ENCODE results near the gene MEP1A. TPM values are rescaled to one million over a fixed set of nuclear protein-coding genes. Genes with fewer than 3 reads are reported as not detected.
"Not testable (repeated sequence)": the region's sequence is repeated elsewhere in the genome, so short reads cannot be mapped to it uniquely, and the experiment has no call there.

MEP1A gene, protein sequence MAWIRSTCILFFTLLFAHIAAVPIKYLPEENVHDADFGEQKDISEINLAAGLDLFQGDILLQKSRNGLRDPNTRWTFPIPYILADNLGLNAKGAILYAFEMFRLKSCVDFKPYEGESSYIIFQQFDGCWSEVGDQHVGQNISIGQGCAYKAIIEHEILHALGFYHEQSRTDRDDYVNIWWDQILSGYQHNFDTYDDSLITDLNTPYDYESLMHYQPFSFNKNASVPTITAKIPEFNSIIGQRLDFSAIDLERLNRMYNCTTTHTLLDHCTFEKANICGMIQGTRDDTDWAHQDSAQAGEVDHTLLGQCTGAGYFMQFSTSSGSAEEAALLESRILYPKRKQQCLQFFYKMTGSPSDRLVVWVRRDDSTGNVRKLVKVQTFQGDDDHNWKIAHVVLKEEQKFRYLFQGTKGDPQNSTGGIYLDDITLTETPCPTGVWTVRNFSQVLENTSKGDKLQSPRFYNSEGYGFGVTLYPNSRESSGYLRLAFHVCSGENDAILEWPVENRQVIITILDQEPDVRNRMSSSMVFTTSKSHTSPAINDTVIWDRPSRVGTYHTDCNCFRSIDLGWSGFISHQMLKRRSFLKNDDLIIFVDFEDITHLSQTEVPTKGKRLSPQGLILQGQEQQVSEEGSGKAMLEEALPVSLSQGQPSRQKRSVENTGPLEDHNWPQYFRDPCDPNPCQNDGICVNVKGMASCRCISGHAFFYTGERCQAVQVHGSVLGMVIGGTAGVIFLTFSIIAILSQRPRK
- not detected for total RNA-seq

DNA sequence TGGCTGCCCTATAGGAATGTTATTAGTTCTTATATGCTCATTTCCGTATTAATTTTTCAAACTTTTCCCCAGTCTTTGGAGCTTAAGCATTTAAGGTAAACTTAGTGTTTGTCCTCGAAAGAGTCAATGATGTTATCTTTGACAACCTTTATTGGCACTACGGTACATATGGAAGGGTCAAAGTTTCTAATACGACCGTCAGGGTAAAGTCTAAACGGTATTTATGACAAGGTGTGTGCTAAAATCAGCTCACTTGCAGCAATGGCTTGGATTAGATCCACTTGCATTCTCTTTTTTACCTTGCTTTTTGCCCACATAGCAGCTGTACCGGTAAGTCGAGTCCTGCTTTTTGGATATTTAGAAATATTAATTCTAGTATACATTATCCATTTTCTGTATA, at the start of gene MEP1A:
Gene MEP1A, plus strand, starts transcription at position 252 of the 400 bp plus-strand sequence. Its CDS starts 10 bp downstream, at position 262.
- DNase-seq (ENCODE audit: low spot score in 2 of 2) (no peak), ATAC-seq (no peak)
- peaks cover 0 to 4% of the 10 kb centered on the region in 2 donors for H3K9me3 Mint-ChIP-seq
- no peaks in the 10 kb centered on the region for H3K36me3 Mint-ChIP-seq
- H3K27ac Mint-ChIP-seq: no peak within 1 kb of the TSS

DNA sequence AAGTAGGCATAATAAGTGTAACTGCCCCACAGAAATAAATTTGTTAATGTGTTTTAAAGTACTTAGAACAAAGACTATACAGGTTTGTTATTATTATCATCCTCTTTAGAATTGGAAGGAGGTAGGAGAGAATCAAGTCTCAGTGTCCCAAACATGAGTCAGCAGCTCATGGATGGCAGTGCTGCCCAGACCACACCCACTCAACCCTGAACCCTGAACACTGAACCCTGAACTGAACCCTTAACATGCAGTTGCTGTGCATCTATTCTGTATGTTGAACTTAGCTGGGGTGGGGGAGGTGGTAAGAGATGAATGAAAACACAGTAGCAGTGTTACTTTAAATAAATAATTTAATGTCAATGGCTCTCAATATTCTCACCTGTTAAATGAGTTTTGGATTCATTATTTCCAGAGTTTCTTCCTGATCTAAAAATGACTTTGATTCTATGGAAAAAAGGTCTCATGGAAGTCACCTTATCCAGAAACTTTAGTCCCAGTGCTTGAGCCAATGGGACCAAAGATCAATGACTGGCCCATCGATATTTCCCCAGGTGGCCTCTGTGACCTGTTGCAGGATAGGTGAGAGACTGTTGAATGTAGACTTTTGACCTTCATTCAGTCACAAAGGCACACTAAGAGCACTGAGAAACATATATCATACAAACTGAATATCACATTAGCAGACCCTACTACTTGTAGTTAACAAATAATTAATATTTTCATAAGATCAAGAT, 49.6 kb upstream of the MEP1A start:
- H3K27ac Mint-ChIP-seq: no peak overlapping the region
- H3K9me3 Mint-ChIP-seq: peaks cover 0 to 4% of the 10 kb centered on the region in 2 donors
- H3K36me3 Mint-ChIP-seq: no peaks in the 10 kb centered on the region
- no peak for DNase-seq (ENCODE audit: low spot score in 2 of 2)
- ATAC-seq: no peak

DNA sequence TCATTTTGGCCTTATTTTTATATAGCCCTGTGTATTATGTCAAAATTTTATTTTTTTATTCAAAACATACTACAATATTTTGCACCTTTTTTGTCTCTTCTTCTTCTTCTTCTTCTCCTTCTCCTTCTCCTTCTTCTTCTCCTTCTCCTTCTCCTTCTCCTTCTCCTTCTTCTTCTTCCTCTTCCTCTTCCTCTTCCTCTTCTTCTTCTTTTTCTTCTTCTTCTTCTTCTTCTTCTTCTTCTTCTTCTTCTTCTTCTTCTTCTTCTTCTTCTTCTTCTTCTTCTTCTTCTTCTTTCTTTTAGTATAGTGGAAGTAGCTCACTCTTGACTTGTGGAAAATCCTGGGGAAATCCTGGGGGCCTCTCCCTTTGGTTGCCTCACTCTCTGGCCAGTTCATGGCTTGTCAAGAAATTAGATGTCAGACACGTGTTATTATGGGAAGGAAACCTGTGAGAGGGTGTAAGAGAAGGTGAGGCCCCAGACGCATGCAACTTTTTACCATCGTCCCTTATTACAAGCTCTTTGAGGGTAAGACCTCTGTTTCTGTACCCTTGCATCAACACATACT, 48.9 kb upstream of the MEP1A start:
- not testable (repeated sequence) for DNase-seq (ENCODE audit: low spot score in 2 of 2); H3K27ac Mint-ChIP-seq; ATAC-seq; H3K9me3 Mint-ChIP-seq; H3K36me3 Mint-ChIP-seq

DNA sequence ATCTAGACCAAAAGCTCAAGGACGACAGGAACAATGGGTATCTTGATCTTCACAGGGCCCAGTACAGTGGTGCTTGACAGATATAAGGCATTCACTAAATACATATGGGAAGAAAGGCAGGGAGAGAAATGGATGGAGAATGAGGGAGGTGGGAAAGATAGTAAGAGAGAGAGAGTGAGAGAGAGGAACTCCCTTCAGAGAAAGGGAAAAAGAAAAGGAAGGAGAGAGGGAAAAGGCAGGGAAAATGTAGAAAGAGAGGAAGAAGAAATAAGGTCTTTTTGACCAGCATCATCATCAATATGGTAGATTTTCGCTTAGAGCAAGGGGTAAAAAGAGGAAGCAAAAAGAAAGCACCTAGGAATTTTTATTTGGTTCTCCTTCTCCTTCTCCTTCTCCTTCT, 47.2 kb upstream of the MEP1A start:
- DNase-seq (ENCODE audit: low spot score in 2 of 2): no peak
- Mint-ChIP-seq H3K27ac (no peak overlapping the region), H3K9me3 (peaks cover 0 to 4% of the 10 kb centered on the region in 2 donors), H3K36me3 (no peaks in the 10 kb centered on the region)
- ATAC-seq: no peak

DNA sequence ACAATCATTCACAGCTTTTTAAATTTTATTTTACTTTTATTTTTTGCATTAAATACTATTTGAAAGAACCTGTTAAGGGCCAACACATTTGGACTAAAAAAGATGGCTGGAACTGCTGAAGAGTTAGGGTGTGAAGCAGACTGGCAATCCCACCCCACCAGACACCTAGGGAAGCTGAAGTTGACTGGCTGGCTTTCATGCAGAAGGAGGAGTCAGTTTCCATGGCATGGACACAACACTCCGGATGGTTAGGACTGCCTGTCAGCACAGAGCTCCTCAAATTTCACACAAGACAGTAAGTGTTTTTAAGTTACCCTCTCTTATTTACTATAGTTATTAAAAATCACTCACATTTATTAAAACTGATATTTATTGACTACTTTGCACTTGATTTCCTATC, 46.5 kb upstream of the MEP1A start, which contains the start of gene ANKRD66:
Gene ANKRD66, plus strand, starts transcription at position 238 of the 400 bp plus-strand sequence. CDS start 5,016 bp downstream, outside the sequence.
- no peak within 1 kb of the TSS for H3K27ac Mint-ChIP-seq
- H3K36me3 Mint-ChIP-seq: no peaks in the 10 kb centered on the region
- H3K9me3 Mint-ChIP-seq: peaks cover 0 to 4% of the 10 kb centered on the region in 2 donors
- DNase-seq (ENCODE audit: low spot score in 2 of 2) (no peak), ATAC-seq (no peak)

DNA sequence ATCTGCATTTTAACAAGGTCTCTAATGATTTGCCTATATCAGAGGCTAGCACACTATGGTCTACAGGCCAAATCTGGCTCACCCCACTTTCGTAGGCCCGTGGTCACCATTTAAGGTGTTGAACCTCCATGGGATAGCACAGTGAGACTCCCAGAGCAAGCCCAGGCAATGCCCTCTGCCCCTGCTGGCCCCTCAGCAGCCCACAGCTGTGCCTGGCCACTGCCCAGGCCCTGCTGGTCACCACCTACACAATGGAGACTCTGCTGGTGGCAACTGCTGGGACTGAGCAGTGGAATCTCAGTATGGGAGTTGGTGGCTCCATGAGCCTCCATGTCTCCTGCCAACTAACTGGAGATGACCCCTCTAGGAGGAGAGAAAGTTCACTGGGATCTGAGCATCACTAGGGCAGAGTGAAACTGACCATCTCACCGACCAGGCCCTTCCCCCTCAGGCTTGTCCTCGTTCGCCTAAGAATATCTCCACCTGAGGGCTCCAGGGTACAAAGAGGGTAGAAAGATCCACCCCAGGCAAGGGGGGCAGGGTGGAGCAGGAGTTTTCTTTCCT, 44.2 kb upstream of the MEP1A start:
- no peaks in the 10 kb centered on the region for H3K36me3 Mint-ChIP-seq
- peaks cover 0 to 4% of the 10 kb centered on the region in 2 donors for H3K9me3 Mint-ChIP-seq
- DNase-seq (ENCODE audit: low spot score in 2 of 2): no peak
- H3K27ac Mint-ChIP-seq: no peak overlapping the region
- no peak for ATAC-seq

DNA sequence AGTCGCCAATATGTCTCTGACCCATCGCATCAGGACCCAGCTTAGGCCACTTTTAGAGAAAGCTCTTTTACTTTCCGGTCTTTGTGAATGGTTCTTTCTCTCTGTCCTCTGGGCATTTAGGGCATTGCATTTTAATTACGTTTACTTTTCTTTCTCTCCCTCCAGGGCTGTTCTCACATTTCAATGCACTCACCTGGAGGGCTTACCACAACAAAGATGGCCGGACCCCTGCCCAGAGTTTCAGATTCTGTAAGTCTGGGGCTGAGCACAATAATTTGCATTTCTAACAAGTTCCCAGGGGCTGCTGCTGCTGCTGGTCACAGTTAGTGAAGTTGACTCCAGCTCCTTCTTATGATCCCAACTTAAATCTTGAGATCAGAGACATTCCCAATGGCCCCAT, 43.5 kb upstream of the MEP1A start:
- H3K9me3 Mint-ChIP-seq: peaks cover 0 to 4% of the 10 kb centered on the region in 2 donors
- ATAC-seq (no peak), DNase-seq (ENCODE audit: low spot score in 2 of 2) (no peak)
- H3K36me3 Mint-ChIP-seq: no peaks in the 10 kb centered on the region
- H3K27ac Mint-ChIP-seq: no peak overlapping the region

DNA sequence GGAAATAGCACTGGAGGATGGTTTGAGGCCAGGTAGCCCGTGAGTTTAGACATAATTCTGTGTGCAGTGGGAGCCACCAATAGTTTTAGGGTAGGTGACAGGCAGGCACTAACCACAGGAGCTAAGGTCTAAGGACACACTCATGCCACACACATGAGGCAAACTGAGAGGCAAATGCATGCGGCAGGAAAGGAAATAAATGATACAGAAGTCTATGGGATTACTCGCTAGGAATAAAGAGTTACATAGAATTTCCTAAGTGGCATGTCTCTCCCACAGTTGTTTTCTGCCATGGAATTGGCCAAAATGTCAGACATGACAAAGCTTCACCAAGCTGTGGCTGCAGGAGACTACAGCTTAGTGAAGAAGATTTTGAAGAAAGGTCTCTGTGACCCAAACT, 41.5 kb upstream of the MEP1A start:
- no peak for ATAC-seq
- no peak for DNase-seq (ENCODE audit: low spot score in 2 of 2)
- no peaks in the 10 kb centered on the region for H3K36me3 Mint-ChIP-seq
- no peaks in the 10 kb centered on the region for H3K9me3 Mint-ChIP-seq
- no peak overlapping the region for H3K27ac Mint-ChIP-seq

DNA sequence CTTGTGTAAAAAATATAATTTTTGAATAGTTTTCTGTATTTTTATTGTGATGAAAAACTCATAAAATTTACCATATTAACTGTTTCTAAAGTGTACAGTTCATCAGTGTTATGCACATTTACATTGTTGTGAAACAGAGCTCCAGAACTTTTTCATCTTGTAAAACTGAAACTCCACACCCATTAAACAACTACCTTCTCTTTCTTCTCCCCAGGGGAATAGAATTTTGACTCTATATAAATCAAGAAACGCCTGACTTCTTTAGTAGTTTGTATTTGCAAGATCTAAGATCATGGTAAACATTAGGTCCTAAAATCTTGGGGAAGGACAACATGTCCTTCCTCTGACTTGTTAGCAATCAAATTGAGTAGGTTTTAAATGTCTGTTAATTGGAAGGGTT, 37.3 kb upstream of the MEP1A start:
- no peaks in the 10 kb centered on the region for H3K36me3 Mint-ChIP-seq
- H3K9me3 Mint-ChIP-seq: no peaks in the 10 kb centered on the region
- H3K27ac Mint-ChIP-seq: no peak overlapping the region
- DNase-seq (ENCODE audit: low spot score in 2 of 2): no peak
- ATAC-seq: no peak

DNA sequence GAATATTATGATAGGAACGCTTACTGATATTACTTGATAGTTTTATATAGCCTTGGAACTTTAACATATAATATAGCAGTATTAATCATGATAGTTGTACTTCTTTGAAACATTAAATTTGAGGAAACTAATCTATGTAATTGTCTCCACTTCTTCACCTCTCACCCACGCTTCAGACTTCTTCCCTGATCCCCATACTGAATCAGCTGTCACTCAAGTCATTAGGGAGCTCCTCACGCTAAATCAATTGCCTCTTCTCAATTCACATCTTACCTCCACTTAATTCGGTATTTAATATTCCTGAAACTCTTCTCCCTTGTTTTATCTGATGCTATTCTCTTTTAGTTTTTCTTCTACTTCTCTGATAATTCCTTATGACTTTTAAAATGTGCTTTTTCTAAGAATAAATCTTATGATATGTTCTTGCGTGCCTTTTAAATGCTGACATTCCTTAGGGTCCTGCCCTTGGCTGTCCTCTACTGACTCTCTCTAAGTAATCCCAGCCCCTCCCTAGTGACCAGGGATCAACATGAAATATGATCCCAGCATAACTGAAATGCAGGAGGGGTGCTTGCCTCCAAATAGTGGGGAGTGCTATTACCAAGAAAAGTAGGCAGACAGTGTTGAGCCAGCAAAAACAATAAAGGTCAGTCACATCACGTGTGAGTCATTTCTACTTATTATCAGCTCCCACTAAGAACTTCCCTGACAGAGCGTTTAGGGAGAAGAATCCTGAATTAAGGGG, 36.5 kb upstream of the MEP1A start:
- DNase-seq (ENCODE audit: low spot score in 2 of 2): no peak

DNA sequence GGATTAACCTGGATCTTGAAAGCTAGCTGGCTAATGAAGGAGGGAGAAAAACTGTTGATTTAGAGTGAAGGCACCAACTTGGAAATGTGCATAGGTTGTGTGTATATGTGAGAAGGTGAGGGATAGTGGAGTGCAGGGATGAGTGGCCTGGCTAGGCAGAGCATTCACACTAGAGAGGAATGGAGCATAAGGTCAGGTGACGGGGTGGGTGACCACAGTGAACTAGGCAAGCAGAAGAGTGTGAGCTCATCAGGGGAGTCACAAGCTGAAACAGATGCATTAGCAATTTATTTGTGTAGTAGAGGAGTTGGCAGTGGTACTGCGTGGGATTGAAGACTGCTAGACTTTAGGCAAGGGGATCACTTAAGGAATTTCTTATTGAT, 36.0 kb upstream of the MEP1A start:
- no peak for DNase-seq (ENCODE audit: low spot score in 2 of 2)
- ATAC-seq: no peak
- Mint-ChIP-seq H3K9me3 (no peaks in the 10 kb centered on the region), H3K27ac (no peak overlapping the region), H3K36me3 (no peaks in the 10 kb centered on the region)

More for the DNA sequence above, 36.5 kb upstream of the MEP1A start:
- no peaks in the 10 kb centered on the region for H3K36me3 Mint-ChIP-seq
- no peak overlapping the region for H3K27ac Mint-ChIP-seq
- ATAC-seq: no peak
- H3K9me3 Mint-ChIP-seq: no peaks in the 10 kb centered on the region

DNA sequence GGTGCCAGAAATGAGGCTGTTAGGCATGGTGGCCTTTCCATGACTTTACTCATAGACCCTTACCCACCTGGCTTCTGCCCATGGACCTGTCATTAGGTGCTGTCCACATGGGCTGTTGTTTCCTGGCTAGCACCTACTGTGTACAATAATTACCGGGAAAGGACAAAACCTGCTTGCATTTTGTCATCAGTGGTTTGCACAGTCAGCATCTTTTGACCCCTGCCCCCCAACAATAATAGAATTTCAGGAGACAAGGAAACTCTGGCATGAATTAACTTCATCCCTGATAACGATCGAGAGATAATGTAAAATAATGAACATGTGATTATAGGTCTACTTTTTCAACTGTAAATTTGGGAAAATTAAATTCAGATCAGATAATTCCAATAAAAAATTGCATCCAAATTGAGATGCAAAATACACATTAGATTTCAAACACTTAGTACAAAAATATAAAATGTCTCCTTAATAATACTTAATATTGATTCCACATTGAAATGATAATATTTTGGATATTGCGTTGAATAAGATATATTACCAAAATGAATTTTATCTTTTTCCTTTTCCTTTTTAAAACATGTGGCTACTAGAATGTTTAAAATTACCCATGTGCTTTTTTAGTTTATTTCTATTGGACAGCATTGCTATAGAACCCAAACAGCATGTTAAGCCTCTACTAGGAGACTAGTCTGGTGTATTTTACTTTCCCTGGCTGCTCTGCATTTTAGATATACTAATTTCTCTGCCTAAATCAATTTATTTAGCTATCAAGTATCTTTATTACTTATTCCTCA, 34.0 kb upstream of the MEP1A start:
- Mint-ChIP-seq H3K27ac (no peak overlapping the region), H3K9me3 (no peaks in the 10 kb centered on the region), H3K36me3 (no peaks in the 10 kb centered on the region)
- no peak for DNase-seq (ENCODE audit: low spot score in 2 of 2)
- ATAC-seq: no peak

DNA sequence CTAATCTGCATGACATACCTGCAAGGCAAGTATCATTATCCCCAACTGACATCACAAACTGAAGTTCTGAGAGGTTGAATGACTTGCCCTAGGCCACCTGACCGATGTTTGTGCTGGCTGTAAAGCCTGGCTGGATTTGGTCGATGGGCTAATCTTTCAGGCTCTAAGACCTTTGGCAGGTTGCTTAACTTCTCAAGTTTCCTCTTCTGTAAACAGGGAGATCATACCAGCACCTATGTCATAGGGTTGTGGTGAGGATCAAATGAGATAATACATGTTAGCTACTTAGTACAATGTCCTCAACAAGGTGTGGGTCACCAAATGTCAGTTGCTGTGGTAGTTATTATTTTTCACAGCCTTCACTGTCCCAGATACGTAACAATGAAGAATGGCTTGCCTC, 32.3 kb upstream of the MEP1A start:
- Mint-ChIP-seq H3K27ac (no peak overlapping the region), H3K9me3 (no peaks in the 10 kb centered on the region), H3K36me3 (no peaks in the 10 kb centered on the region)
- DNase-seq (ENCODE audit: low spot score in 2 of 2): no peak
- ATAC-seq: no peak

DNA sequence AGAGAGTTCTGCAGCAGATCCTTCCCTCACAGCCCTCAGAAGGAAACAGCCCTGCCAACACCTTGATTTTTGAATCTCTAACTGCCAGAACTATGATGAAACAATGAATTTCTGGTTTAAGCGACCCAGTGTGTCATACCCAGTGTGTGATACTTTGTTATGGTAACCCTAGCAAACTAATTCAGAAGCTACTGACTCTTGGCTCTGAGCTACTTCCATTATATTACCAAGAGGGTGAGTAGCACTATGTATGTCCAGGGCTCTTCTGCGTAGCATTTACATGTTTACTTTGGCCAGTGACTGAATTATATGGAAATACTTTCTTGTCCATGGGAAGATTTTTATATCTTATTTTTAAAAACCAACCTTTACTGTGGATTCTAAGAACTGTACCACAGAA, 29.7 kb upstream of the MEP1A start:
- H3K36me3 Mint-ChIP-seq: no peaks in the 10 kb centered on the region
- DNase-seq (ENCODE audit: low spot score in 2 of 2) (no peak), ATAC-seq (no peak)
- H3K9me3 Mint-ChIP-seq: no peaks in the 10 kb centered on the region
- H3K27ac Mint-ChIP-seq: no peak overlapping the region

DNA sequence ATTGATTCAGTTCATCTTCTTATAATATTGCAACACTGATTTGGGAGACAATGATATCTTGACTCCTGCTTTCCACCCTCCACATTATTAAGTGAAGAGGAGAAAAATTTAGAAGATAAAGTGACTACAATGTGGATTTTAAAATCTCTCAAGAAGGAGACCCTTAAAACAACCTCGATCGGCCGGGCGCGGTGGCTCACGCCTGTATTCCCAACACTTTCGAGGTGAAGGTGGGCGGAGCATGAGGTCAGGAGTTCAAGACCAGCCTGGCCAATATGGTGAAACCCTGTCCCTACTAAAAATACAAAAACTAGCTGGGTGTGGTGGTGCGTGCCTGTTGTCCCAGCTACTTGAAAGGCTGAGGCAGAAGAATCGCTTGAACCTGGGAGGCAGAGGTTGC, 28.9 kb upstream of the MEP1A start:
- not testable (repeated sequence) for DNase-seq (ENCODE audit: low spot score in 2 of 2); H3K27ac Mint-ChIP-seq; H3K9me3 Mint-ChIP-seq; H3K36me3 Mint-ChIP-seq; ATAC-seq

All from activated naive CD4-positive, alpha-beta T cell treated with anti-CD3 and anti-CD28 coated beads, Interleukin-2, amount 50 U/mL, for 72 hours (primary cell).